Osteoblast (primary cell): ENCODE measurements around the gene POU2AF1. TPM values are rescaled to one million over a fixed set of nuclear protein-coding genes. Genes with fewer than 3 reads are reported as not detected.

Experiments used
- DNase-seq: peaks from one replicate; pipeline ENCODE4 v3.0.0; 2011; ENCODE audit warnings: low spot score, mixed read lengths; ENCODE audit not compliant: insufficient read length; ENCODE audit errors: missing footprints
- H2AFZ ChIP-seq: 2 replicates; pipeline ENCODE4 v1.6.0; 2011; ENCODE audit warnings: mild to moderate bottlenecking, low read length
- H3K27ac ChIP-seq: 2 replicates; pipeline ENCODE4 v1.5.1; 2011; ENCODE audit warnings: mild to moderate bottlenecking, low read depth, low read length, moderate library complexity
- H3K27me3 ChIP-seq: 2 replicates; pipeline ENCODE4 v1.6.0; 2012; ENCODE audit warnings: mild to moderate bottlenecking, control low read depth, inconsistent platforms, low read length, moderate library complexity; ENCODE audit not compliant: insufficient read depth
- H3K36me3 ChIP-seq: 2 replicates; pipeline ENCODE4 v1.5.1; 2011; ENCODE audit warnings: mild to moderate bottlenecking, low read length, control low read depth, moderate library complexity; ENCODE audit not compliant: insufficient read depth
- H3K4me1 ChIP-seq: 2 replicates; pipeline ENCODE4 v1.5.1; 2011; ENCODE audit warnings: mild to moderate bottlenecking, low read length, control low read depth, moderate library complexity; ENCODE audit not compliant: insufficient read depth
- H3K4me2 ChIP-seq: 2 replicates; pipeline ENCODE4 v1.6.0; 2011; ENCODE audit warnings: mild to moderate bottlenecking, low read length; ENCODE audit not compliant: insufficient read depth
- H3K4me3 ChIP-seq: fragments of 200-600 bp; sonication (generic); 3 replicates; pipeline ENCODE4 v1.5.1; 2012; ENCODE audit warnings: mild to moderate bottlenecking, low read length, inconsistent platforms; ENCODE audit not compliant: insufficient read depth
- H3K79me2 ChIP-seq: 2 replicates; pipeline ENCODE4 v1.6.0; 2012; ENCODE audit warnings: mild to moderate bottlenecking, low read length, control low read depth, inconsistent platforms; ENCODE audit not compliant: insufficient read depth
- H3K9me3 ChIP-seq: 2 replicates; pipeline ENCODE4 v1.5.1; 2011; ENCODE audit warnings: low read depth, low read length, control low read depth
- H4K20me1 ChIP-seq: 2 replicates; pipeline ENCODE4 v1.6.0; 2012; ENCODE audit warnings: mild to moderate bottlenecking, low read length, control low read depth; ENCODE audit not compliant: insufficient read depth
- CTCF ChIP-seq: IDR thresholded peaks from 2 replicates; pipeline ENCODE4 v1.5.1; 2011; ENCODE audit warnings: mild to moderate bottlenecking, low read depth, low read length, moderate library complexity; ENCODE audit errors: extremely low read depth
- total RNA-seq: library from RNA; depleted of rRNA; stranded (reverse); fragments of >200 nt; gene quantifications from 2 replicates; pipeline ENCODE4 v1.2.3, GENCODE V29; 2012

Gene POU2AF1
- total RNA-seq, 1 donor, result not detected

GRCh38 chr11:111355956-111356659 is 23.0 kb downstream of the POU2AF1 start:
- Histone ChIP-seq H3K4me1 (no peaks in the 10 kb centered on the region), H3K4me2 (no peak overlapping the region), H3K36me3 (no peaks in the 10 kb centered on the region), H3K9me3 (no peaks in the 10 kb centered on the region), H3K4me3 (no peak overlapping the region), H2AFZ (no peak overlapping the region), H4K20me1 (no peaks in the 10 kb centered on the region), H3K27me3 (peaks cover 7% of the 10 kb centered on the region), H3K79me2 (no peaks in the 10 kb centered on the region), H3K27ac (no peak overlapping the region)
- no peak for TF ChIP-seq CTCF
- DNase-seq, result no peak

- Histone ChIP-seq H3K4me1 (no peaks in the 10 kb centered on the region), H2AFZ (no peak overlapping the region), H3K4me2 (no peak overlapping the region), H3K27me3 (peaks cover 9% of the 10 kb centered on the region), H3K27ac (no peak overlapping the region), H3K4me3 (no peak overlapping the region), H3K9me3 (no peaks in the 10 kb centered on the region), H3K79me2 (no peaks in the 10 kb centered on the region), H4K20me1 (no peaks in the 10 kb centered on the region), H3K36me3 (no peaks in the 10 kb centered on the region)
- no peak for TF ChIP-seq CTCF
- DNase-seq, result no peak
Measured at GRCh38 chr11:111355101-111355500, 24.0 kb downstream of the POU2AF1 start.

- no peak for TF ChIP-seq CTCF
- no peaks in the 10 kb centered on the region for H3K79me2 ChIP-seq
- DNase-seq, result no peak
- H3K4me3 ChIP-seq, result no peak overlapping the region
- H4K20me1 ChIP-seq, result no peaks in the 10 kb centered on the region
- H3K4me2 ChIP-seq, result no peak overlapping the region
- peaks cover 9% of the 10 kb centered on the region for H3K27me3 ChIP-seq
- no peaks in the 10 kb centered on the region for H3K9me3 ChIP-seq
- no peak overlapping the region for H2AFZ ChIP-seq
- no peaks in the 10 kb centered on the region for H3K36me3 ChIP-seq
- no peak overlapping the region for H3K27ac ChIP-seq
- H3K4me1 ChIP-seq, result no peaks in the 10 kb centered on the region
Measured at GRCh38 chr11:111354601-111354891, 24.5 kb downstream of the POU2AF1 start.

GRCh38 chr11:111353776-111354600 is 25.1 kb downstream of the POU2AF1 start:
- Histone ChIP-seq H3K4me1 (no peaks in the 10 kb centered on the region), H3K27ac (no peak overlapping the region), H3K4me2 (no peak overlapping the region), H3K79me2 (no peaks in the 10 kb centered on the region), H3K36me3 (no peaks in the 10 kb centered on the region), H3K4me3 (no peak overlapping the region), H2AFZ (no peak overlapping the region), H3K27me3 (peaks cover 9% of the 10 kb centered on the region), H4K20me1 (no peaks in the 10 kb centered on the region), H3K9me3 (no peaks in the 10 kb centered on the region)
- TF ChIP-seq CTCF, result no peak
- DNase-seq, result no peak
